GM21528 (cell line): Measurements from ENCODE around the gene FLYWCH1.
"Not testable (repeated sequence)": the region's sequence is repeated elsewhere in the genome, so short reads cannot be mapped to it uniquely, and the experiment has no call there.

Source experiments
- ATAC-seq: cut with Tn5 transposase; IDR thresholded peaks from one replicate; pipeline ENCODE4 v1.9.1; 2021; ENCODE audit warnings: mild to moderate bottlenecking, moderate library complexity; ENCODE audit not compliant: unreplicated experiment, low FRiP score

FLYWCH1 gene

GRCh38 chr16:2924901-2925755, 13.4 kb downstream of the FLYWCH1 start:
- ATAC-seq, result no peak

- no peak for ATAC-seq
Measured at GRCh38 chr16:2925951-2926649, 14.4 kb downstream of the FLYWCH1 start.

GRCh38 chr16:2926650-2926999, 14.9 kb downstream of the FLYWCH1 start:
- ATAC-seq, result no peak

- no peak for ATAC-seq
Measured at GRCh38 chr16:2927010-2927646, 15.4 kb downstream of the FLYWCH1 start.

- ATAC-seq, result not testable (repeated sequence)
Measured at GRCh38 chr16:2928151-2928550, 16.4 kb downstream of the FLYWCH1 start.

GRCh38 chr16:2928796-2929195, 17.1 kb downstream of the FLYWCH1 start:
- no peak for ATAC-seq

GRCh38 chr16:2929693-2930092, 18.0 kb downstream of the FLYWCH1 start:
- ATAC-seq, result no peak

GRCh38 chr16:2930236-2930635, 18.5 kb downstream of the FLYWCH1 start:
- ATAC-seq, result no peak

GRCh38 chr16:2931231-2931914, 19.6 kb downstream of the FLYWCH1 start:
- not testable (repeated sequence) for ATAC-seq

- no peak for ATAC-seq
Measured at GRCh38 chr16:2933136-2933535, 21.4 kb downstream of the FLYWCH1 start.

- ATAC-seq, result no peak
Measured at GRCh38 chr16:2933701-2934100, 22.0 kb downstream of the FLYWCH1 start.

- no peak for ATAC-seq
Measured at GRCh38 chr16:2934450-2934849, 22.7 kb downstream of the FLYWCH1 start.

GRCh38 chr16:2936436-2937011, 24.8 kb downstream of the FLYWCH1 start:
- no peak for ATAC-seq

GRCh38 chr16:2937170-2937569, 25.4 kb downstream of the FLYWCH1 start:
- ATAC-seq, result no peak

- no peak for ATAC-seq
Measured at GRCh38 chr16:2938206-2938605, 26.5 kb downstream of the FLYWCH1 start.

GRCh38 chr16:2939968-2940367, 28.2 kb downstream of the FLYWCH1 start:
- ATAC-seq, result no peak

- ATAC-seq, result no peak
Measured at GRCh38 chr16:2942045-2942444, 30.3 kb downstream of the FLYWCH1 start.

GRCh38 chr16:2943716-2944115, 32.0 kb downstream of the FLYWCH1 start:
- ATAC-seq, result not testable (repeated sequence)

- no peak for ATAC-seq
Measured at GRCh38 chr16:2946649-2947048, 34.9 kb downstream of the FLYWCH1 start.
